Adrenal gland (tissue), 5 donors: Measurements from ENCODE around the gene SBF2.
"Not testable (repeated sequence)": the region's sequence is repeated elsewhere in the genome, so short reads cannot be mapped to it uniquely, and the experiment has no call there.

Experiments used
- POLR2A ChIP-seq, 2 donors: fragments of 450-650 bp; IDR thresholded peaks; one replicate each; pipeline ENCODE4 v1.6.1; 2017; ENCODE audit warnings: antibody characterized with exemption in 2 of 2, mild to moderate bottlenecking in 2 of 2, moderate library complexity in 1 of 2
- TF ChIP-seq, protein P1 (sequence below), 6 experiments: fragments of 450-650 bp in 4 of 6; fragments of 200-600 bp in 2 of 6; sonication (generic) in 1 of 6; IDR thresholded peaks; 1 replicate in 5 of 6; 2 replicates in 1 of 6; pipeline versions ENCODE4 v1.5.1 to v1.8.0; 2016 to 2021; ENCODE audit warnings: antibody characterized with exemption in 6 of 6, mild to moderate bottlenecking in 2 of 6, moderate library complexity in 1 of 6
- donor health status: DM: no; HTN: no; CAD: no.

DNA sequence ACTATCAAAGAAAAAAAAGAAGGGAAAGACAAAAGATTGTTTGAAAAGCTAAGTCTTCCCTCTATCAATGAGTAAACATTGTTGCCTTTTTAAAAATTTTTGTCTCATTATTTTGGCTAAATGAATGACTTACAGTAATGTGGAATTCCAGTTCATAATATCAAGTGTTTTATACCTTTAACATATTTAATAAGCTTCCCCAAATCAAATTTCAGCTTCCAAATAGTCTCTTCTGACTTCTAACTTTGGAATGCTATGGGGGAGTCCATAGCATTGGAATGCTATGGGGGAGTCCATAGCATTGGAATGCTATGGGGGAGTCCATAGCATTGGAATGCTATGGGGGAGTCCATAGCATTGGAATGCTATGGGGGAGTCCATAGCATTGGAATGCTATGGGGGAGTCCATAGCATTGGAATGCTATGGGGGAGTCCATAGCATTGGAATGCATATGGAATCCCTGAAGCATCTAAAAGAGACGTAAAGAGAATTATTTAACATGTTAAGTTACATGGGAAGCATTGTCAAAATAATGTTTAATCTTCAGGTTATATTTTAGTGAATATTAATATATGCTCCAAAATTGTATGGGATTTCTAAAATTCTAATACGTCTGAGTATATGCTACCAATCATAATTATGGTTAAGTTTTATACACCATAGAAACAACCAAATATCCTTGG, 44.4 kb downstream of the SBF2 start:
- TF ChIP-seq, protein P1, sequence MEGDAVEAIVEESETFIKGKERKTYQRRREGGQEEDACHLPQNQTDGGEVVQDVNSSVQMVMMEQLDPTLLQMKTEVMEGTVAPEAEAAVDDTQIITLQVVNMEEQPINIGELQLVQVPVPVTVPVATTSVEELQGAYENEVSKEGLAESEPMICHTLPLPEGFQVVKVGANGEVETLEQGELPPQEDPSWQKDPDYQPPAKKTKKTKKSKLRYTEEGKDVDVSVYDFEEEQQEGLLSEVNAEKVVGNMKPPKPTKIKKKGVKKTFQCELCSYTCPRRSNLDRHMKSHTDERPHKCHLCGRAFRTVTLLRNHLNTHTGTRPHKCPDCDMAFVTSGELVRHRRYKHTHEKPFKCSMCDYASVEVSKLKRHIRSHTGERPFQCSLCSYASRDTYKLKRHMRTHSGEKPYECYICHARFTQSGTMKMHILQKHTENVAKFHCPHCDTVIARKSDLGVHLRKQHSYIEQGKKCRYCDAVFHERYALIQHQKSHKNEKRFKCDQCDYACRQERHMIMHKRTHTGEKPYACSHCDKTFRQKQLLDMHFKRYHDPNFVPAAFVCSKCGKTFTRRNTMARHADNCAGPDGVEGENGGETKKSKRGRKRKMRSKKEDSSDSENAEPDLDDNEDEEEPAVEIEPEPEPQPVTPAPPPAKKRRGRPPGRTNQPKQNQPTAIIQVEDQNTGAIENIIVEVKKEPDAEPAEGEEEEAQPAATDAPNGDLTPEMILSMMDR (IDR thresholded peaks at IDR 0.05): not testable (repeated sequence)
- not testable (repeated sequence) for TF ChIP-seq POLR2A (IDR thresholded peaks at IDR 0.05)
